D721Med (cell line): ENCODE data around the gene PSMB5.

Source experiments
- DNase-seq: peaks from one replicate; pipeline ENCODE4 v3.0.0; 2011; ENCODE audit warnings: low spot score; ENCODE audit not compliant: insufficient read length
- FAIRE-seq: peaks from 2 replicates; lab custom pipeline; 2011; peaks lifted over from hg19 to GRCh38; lab: Jason Lieb, UNC
- TF ChIP-seq, protein P1 (sequence below): IDR thresholded peaks from 2 replicates; pipeline ENCODE4 v1.5.1; 2012; ENCODE audit warnings: mild to moderate bottlenecking, control low read depth; ENCODE audit not compliant: insufficient read depth; ENCODE audit errors: missing control alignments

The PSMB5 gene

DNA sequence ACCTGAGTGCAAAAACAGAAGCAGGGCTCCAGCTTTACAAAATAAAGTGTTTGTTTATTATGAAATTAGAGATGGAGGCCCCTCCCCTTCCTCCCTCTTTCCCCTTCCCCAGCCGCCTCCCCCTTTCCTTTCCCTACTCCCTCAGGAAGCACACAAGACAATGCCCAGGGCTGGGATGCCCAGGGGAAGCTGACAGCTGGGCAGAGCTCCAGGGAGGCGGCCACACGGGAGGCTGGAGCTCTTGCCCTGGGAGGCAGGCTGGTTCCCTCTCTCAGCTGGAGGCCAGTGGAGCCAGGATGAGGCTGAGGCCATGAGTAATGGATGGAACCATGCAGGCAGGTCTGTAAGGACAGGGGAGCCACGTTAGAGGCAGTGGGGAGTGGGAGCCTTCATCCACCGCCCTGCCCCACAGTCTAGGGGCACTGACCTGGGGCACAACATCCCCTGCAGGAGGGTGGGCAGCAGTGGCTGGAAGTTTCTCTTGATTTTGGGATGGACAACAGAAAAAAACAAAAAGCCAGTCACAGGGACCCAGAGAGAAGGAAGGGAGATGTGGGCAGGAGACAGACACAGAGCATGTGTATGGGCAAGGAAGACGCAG is 12.4 kb upstream of the PSMB5 start:
- DNase-seq, result no peak
- FAIRE-seq, result no peak
- TF ChIP-seq, protein P1, sequence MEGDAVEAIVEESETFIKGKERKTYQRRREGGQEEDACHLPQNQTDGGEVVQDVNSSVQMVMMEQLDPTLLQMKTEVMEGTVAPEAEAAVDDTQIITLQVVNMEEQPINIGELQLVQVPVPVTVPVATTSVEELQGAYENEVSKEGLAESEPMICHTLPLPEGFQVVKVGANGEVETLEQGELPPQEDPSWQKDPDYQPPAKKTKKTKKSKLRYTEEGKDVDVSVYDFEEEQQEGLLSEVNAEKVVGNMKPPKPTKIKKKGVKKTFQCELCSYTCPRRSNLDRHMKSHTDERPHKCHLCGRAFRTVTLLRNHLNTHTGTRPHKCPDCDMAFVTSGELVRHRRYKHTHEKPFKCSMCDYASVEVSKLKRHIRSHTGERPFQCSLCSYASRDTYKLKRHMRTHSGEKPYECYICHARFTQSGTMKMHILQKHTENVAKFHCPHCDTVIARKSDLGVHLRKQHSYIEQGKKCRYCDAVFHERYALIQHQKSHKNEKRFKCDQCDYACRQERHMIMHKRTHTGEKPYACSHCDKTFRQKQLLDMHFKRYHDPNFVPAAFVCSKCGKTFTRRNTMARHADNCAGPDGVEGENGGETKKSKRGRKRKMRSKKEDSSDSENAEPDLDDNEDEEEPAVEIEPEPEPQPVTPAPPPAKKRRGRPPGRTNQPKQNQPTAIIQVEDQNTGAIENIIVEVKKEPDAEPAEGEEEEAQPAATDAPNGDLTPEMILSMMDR, result no peak

DNA sequence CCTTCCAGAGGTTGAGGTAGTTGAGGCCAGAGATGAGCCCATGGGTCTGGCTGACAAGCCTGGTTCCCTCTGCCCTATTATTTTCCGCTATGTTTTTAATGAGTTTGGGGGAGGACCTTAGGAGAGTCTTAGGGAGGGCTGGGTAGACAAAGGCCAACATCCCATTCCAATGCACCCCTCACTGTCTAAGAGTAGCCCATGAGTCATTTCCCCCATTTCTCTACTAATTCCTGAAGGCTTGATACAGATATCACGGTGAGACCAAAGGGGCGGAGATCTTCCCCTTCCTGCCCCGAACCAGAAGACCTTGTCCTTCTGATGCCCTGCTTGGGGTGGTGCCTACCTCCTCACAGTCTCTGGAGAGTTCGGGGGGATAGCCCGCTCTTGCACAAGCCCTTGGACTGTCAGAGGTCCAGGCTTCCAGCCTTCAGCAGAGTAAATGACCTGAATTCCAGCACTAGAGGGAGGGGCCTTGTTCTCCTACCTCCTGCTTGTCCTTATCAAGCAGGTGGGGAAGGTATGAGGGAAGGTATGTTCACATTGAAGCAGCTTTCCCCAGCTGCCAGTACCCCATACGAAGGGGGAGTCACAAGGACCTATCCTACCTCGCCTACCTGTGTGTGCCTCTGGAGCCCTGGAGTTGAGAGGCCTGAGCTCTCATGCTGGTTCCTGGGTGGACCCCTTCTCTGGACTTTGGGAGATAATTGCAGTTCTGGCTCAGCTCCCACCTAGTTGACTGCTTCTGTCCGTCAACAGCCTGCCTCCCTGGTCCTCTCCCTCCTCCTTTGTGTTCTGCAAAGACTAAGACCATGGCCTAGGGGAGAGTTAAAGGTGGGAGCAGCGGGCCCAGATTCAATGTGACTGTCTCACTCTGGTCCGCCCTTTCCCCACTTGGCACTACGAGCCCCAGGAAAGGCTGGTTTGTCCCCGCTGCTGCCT is 11.0 kb upstream of the PSMB5 start:
- DNase-seq, result no peak
- TF ChIP-seq, protein P1, result no peak
- no peak for FAIRE-seq

DNA sequence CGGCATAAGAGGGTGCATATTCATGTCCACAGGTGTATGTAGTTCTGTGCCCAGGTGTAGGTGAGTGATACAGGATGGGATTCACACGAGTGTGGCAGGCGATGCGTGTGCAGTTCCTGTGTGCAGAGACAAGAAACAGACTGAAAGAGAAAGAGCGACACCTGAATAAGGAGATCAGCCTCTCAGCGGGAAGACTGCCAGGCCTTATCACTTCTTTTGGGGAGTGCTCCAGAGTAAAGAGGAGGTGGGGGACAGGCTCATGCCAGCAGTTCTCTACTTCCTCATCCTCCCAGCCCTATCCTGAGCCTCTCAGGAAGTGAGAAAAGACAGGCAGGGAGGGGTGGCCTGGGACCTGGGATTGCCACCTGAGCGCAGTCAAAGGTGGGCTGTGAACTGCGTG is 10.1 kb upstream of the PSMB5 start:
- no peak for DNase-seq
- FAIRE-seq, result no peak
- TF ChIP-seq, protein P1, result no peak

DNA sequence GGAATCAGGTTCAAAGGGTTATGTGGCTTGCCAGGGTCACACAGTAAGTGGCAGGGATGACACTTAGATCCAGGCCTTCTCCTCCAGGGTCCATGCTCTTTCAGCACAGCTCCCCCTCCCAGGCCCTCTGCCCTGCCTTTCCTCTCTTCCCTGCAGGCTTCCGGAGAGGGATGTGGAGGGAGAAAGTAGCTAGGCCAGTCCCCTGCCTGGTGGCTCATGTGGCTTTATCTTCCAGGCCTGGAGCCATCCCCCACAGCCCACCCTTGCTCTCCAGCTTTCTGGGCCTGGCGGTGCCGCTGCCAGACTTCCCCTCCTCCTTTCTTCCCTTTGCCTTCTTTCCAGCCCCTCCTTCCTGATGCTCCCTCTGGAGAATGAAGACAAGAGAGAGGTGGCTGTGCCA is 9.1 kb upstream of the PSMB5 start:
- DNase-seq (no peak), FAIRE-seq (no peak)
- TF ChIP-seq, protein P1, result no peak

DNA sequence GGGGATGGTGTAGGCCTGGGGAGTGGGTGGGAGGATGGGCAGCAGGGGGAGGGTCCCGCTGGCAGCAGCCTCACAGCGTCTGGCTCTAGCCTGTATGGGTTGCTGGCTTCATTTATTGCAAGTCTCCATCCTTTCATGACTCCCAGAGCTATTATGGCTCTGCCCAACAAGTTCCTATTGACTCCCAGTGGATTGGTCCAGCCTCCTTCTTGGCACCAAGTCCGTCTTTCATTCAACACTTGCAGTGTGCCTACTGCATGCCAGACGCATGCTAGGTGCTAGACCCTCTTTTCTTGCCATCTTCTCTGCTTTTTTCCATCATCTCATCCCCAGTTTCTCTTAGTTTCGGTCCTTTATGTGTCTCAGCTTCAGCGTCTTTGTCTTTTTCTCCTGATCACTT is 8.4 kb upstream of the PSMB5 start:
- TF ChIP-seq, protein P1, result no peak
- DNase-seq, result no peak
- FAIRE-seq, result no peak

DNA sequence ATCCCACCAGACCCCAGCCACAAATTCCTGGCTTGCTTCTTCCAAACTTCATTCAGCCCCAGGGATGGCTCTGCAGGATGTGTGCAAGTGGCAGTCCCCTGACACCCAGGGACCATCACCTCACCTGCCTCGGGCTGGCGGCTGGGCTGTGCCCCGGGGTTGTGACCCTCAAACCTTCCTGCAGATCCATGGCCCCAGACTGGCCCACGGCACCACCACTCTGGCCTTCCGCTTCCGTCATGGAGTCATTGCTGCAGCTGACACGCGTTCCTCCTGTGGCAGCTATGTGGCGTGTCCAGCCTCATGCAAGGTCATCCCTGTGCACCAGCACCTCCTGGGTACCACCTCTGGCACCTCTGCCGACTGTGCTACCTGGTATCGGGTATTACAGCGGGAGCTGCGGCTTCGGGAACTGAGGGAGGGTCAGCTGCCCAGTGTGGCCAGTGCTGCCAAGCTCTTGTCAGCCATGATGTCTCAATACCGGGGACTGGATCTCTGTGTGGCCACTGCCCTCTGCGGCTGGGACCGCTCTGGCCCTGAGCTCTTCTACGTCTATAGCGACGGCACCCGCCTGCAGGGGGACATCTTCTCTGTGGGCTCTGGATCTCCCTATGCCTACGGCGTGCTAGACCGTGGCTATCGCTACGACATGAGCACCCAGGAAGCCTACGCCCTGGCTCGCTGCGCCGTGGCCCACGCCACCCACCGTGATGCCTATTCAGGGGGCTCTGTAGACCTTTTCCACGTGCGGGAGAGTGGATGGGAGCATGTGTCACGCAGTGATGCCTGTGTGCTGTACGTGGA is 7.7 kb upstream of the PSMB5 start, which contains the start of gene PSMB11:
PSMB11 (plus strand) TSS at position 51 of the 804 bp plus-strand sequence; CDS start at position 65, 14 bp downstream.
- no peak for FAIRE-seq
- TF ChIP-seq, protein P1, result no peak

More for the DNA sequence above, 7.7 kb upstream of the PSMB5 start, which contains the start of gene PSMB11:
- DNase-seq, result no peak
